ENCODE results near the gene LSM3. TPM values are rescaled to one million over a fixed set of nuclear protein-coding genes. Genes with fewer than 3 reads are reported as not detected.

The LSM3 gene
- total RNA-seq, 2 experiments from 2014 or later, result 12.4 to 21.9 TPM

GRCh38 chr3:14147617-14148016, 31.0 kb upstream of the LSM3 start:
- Histone ChIP-seq H3K79me2 (ENCODE audit: insufficient read depth, low read depth, low read length) (no peaks in the 10 kb centered on the region), H2AFZ (ENCODE audit: low read length) (no peak overlapping the region), H3K36me3 (ENCODE audit: insufficient read depth, low read length) (peaks cover 34% of the 10 kb centered on the region), H3K4me3 (ENCODE audit: low read depth, low read length, poor library complexity, severe bottlenecking) (no peak overlapping the region), H3K4me1 (ENCODE audit: insufficient read depth, low read length, poor library complexity, severe bottlenecking) (no peaks in the 10 kb centered on the region), H3K9me3 (ENCODE audit: low read length) (no peaks in the 10 kb centered on the region), H4K20me1 (ENCODE audit: insufficient read depth, low read length) (0 out of 2 replicates have a peak, but pooled peaks cover 3% of the 10 kb centered on the region), H3K27ac (ENCODE audit: low read depth, low read length, poor library complexity, severe bottlenecking) (no peak overlapping the region), H3K9me2 (ENCODE audit: insufficient read depth, low read length) (no peaks in the 10 kb centered on the region), H3K4me2 (ENCODE audit: low read length) (no peak overlapping the region)
- TF ChIP-seq CTCF (conservative IDR thresholded peaks at IDR 0.05; ENCODE audit: low read length) (no peak), EZH2phosphoT487 (IDR thresholded peaks at IDR 0.05; ENCODE audit: borderline replicate concordance, low read depth, low read length) (no peak)
- no TSS peak for BruUV-seq (replicated peaks)
- DNase-seq (ENCODE audit: low spot score), result no peak
- ChIA-PET POLR2A (no interaction called here), CTCF (ENCODE audit: unreplicated experiment) (no interaction called here)
- intact Hi-C loops (cut with micrococcal nuclease; ENCODE audit: unreplicated experiment), result no loop called here

- Histone ChIP-seq H3K79me2 (ENCODE audit: insufficient read depth, low read depth, low read length) (no peaks in the 10 kb centered on the region), H3K4me1 (ENCODE audit: insufficient read depth, low read length, poor library complexity, severe bottlenecking) (no peaks in the 10 kb centered on the region), H3K4me2 (ENCODE audit: low read length) (no peak overlapping the region), H3K9me3 (ENCODE audit: low read length) (no peaks in the 10 kb centered on the region), H2AFZ (ENCODE audit: low read length) (no peak overlapping the region), H3K9me2 (ENCODE audit: insufficient read depth, low read length) (no peaks in the 10 kb centered on the region), H3K36me3 (ENCODE audit: insufficient read depth, low read length) (peaks cover 41% of the 10 kb centered on the region), H3K27ac (ENCODE audit: low read depth, low read length, poor library complexity, severe bottlenecking) (no peak overlapping the region), H3K4me3 (ENCODE audit: low read depth, low read length, poor library complexity, severe bottlenecking) (no peak overlapping the region), H4K20me1 (ENCODE audit: insufficient read depth, low read length) (0 out of 2 replicates have a peak, but pooled peaks cover 3% of the 10 kb centered on the region)
- CTCF ChIA-PET (ENCODE audit: unreplicated experiment), result no interaction called here
- TF ChIP-seq EZH2phosphoT487 (IDR thresholded peaks at IDR 0.05; ENCODE audit: borderline replicate concordance, low read depth, low read length) (no peak), CTCF (conservative IDR thresholded peaks at IDR 0.05; ENCODE audit: low read length) (no peak)
- no peak for DNase-seq (ENCODE audit: low spot score)
- POLR2A ChIA-PET, result no interaction called here
- intact Hi-C loops (cut with micrococcal nuclease; ENCODE audit: unreplicated experiment), result no loop called here
- no TSS peak for BruUV-seq (replicated peaks)
These were observed 30.3 kb upstream of the LSM3 start for GRCh38 chr3:14148041-14148985.

GRCh38 chr3:14150078-14150477, 28.5 kb upstream of the LSM3 start:
- Histone ChIP-seq H3K36me3 (ENCODE audit: insufficient read depth, low read length) (peaks cover 52% of the 10 kb centered on the region), H3K4me3 (ENCODE audit: low read depth, low read length, poor library complexity, severe bottlenecking) (no peak overlapping the region), H2AFZ (ENCODE audit: low read length) (no peak overlapping the region), H3K9me3 (ENCODE audit: low read length) (no peaks in the 10 kb centered on the region), H3K4me2 (ENCODE audit: low read length) (no peak overlapping the region), H3K79me2 (ENCODE audit: insufficient read depth, low read depth, low read length) (no peaks in the 10 kb centered on the region), H3K9me2 (ENCODE audit: insufficient read depth, low read length) (no peaks in the 10 kb centered on the region), H3K27ac (ENCODE audit: low read depth, low read length, poor library complexity, severe bottlenecking) (no peak overlapping the region), H3K4me1 (ENCODE audit: insufficient read depth, low read length, poor library complexity, severe bottlenecking) (no peaks in the 10 kb centered on the region), H4K20me1 (ENCODE audit: insufficient read depth, low read length) (no peaks in the 10 kb centered on the region)
- no peak for TF ChIP-seq EZH2phosphoT487 (IDR thresholded peaks at IDR 0.05; ENCODE audit: borderline replicate concordance, low read depth, low read length)
- no peak for DNase-seq (ENCODE audit: low spot score)
- intact Hi-C loops (cut with micrococcal nuclease; ENCODE audit: unreplicated experiment), result no loop called here
- ChIA-PET POLR2A (interaction anchor here (0.6 kb wide), 1 partner anchor 1085 kb away, joined by 4 read pairs; no protein-coding TSS in a partner anchor), CTCF (ENCODE audit: unreplicated experiment) (no interaction called here)
- no TSS peak for BruUV-seq (replicated peaks)
